Tibial artery (tissue), 4 donors: ENCODE measurements around the gene SESN3.

Experiments used
- DNase-seq, 2 donors: peaks; one replicate each; pipeline ENCODE4 v3.0.0-alpha.2; 2019
- H3K27ac ChIP-seq, 2 donors: fragments of 200-600 bp; sonication (generic) in 1 of 2; 1 replicate in 1 of 2; 2 replicates in 1 of 2; pipeline ENCODE4 v1.5.1; 2018 to 2019; ENCODE audit warnings: mild to moderate bottlenecking in 1 of 2
- H3K27me3 ChIP-seq, 2 donors: fragments of 200-600 bp; sonication (generic) in 1 of 2; one replicate each; pipeline versions ENCODE4 v1.5.1 to v1.6.0; 2016 to 2019
- H3K36me3 ChIP-seq, 3 donors: fragments of 200-600 bp; sonication (generic) in 2 of 3; one replicate each; pipeline ENCODE4 v1.5.1; 2016 to 2019; ENCODE audit warnings: mild to moderate bottlenecking in 2 of 3
- H3K4me1 ChIP-seq, 4 donors: fragments of 200-600 bp; sonication (generic) in 2 of 4; 1 replicate in 3 of 4; 2 replicates in 1 of 4; pipeline ENCODE4 v1.5.1; 2016 to 2019
- H3K4me3 ChIP-seq, 2 donors: fragments of 200-600 bp; sonication (generic) in 1 of 2; 1 replicate in 1 of 2; 2 replicates in 1 of 2; pipeline ENCODE4 v1.5.1; 2018 to 2019; ENCODE audit warnings: mild to moderate bottlenecking in 2 of 2
- H3K9me3 ChIP-seq, 3 donors: fragments of 200-600 bp; sonication (generic) in 1 of 3; one replicate each; pipeline ENCODE4 v1.5.1; 2016 to 2019
- intact Hi-C: fragments of 100-400 bp; cut with DNase I; formaldehyde crosslinking; loops from one replicate; pipeline ENCODE4 v1.15.0; 2023; ENCODE audit warnings: low total_unique reads
- TF ChIP-seq, protein P1 (sequence below), 2 experiments: fragments of 200-600 bp in 1 of 2; fragments of 450-650 bp in 1 of 2; IDR thresholded peaks; one replicate each; pipeline ENCODE4 v1.5.1; 2017 to 2019; ENCODE audit warnings: antibody characterized with exemption in 2 of 2, mild to moderate bottlenecking in 1 of 2, moderate library complexity in 1 of 2

SESN3 gene

DNA sequence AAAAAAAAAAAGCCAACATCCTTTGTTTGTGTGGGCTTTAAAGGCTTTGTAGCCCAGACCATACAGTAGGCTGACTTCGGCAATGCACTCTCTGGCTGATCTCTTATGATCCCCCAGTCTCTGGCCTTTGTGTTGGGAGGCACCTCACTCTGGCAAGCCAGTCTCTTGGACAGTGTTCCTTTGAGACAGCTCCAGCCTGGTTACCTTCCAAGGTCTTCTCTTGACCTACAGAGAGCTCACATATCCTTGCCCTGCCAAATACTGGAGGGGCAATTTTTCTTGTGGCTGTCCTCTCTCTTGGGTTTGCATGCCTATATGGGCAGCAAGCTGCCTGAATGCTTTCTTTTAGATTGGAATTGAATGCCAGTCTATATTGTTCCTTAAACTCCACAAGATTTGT lies 69.8 kb downstream of the SESN3 start:
- Histone ChIP-seq H3K36me3 (no peaks in the 10 kb centered on the region), H3K27me3 (no peaks in the 10 kb centered on the region), H3K4me3 (no peak overlapping the region), H3K4me1 (peaks cover 0 to 20% (median 16%) of the 10 kb centered on the region in 4 donors), H3K27ac (no peak overlapping the region), H3K9me3 (no peaks in the 10 kb centered on the region)
- TF ChIP-seq, protein P1, sequence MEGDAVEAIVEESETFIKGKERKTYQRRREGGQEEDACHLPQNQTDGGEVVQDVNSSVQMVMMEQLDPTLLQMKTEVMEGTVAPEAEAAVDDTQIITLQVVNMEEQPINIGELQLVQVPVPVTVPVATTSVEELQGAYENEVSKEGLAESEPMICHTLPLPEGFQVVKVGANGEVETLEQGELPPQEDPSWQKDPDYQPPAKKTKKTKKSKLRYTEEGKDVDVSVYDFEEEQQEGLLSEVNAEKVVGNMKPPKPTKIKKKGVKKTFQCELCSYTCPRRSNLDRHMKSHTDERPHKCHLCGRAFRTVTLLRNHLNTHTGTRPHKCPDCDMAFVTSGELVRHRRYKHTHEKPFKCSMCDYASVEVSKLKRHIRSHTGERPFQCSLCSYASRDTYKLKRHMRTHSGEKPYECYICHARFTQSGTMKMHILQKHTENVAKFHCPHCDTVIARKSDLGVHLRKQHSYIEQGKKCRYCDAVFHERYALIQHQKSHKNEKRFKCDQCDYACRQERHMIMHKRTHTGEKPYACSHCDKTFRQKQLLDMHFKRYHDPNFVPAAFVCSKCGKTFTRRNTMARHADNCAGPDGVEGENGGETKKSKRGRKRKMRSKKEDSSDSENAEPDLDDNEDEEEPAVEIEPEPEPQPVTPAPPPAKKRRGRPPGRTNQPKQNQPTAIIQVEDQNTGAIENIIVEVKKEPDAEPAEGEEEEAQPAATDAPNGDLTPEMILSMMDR (IDR thresholded peaks at IDR 0.05) = no peak
- DNase-seq = no peak
- intact Hi-C loops = no loop called here

DNA sequence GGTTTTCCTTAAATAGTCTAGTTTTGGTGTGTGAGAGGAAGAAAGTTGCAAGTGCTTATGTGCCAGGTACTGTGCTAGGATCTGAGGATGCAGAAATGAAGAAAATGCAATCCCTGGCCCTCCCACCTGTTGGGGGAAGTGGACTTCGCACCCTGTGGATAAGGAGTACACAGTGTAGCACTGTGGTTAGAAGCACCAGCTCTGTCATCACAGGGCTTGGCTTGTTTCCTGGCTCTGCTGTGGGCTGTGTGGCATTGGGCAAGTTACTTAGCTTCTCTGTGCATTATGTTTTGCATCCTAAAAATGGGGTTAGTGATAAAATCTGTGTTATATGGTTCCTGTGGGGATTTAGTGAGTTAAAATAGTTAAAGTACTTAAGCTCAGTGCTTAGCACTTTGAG lies 73.2 kb downstream of the SESN3 start:
- DNase-seq = no peak
- Histone ChIP-seq H3K4me3 (no peak overlapping the region), H3K9me3 (no peaks in the 10 kb centered on the region), H3K27ac (peak overlapping the region; percentile 33 to 74), H3K36me3 (no peaks in the 10 kb centered on the region), H3K4me1 (peaks cover 0 to 34% (median 23%) of the 10 kb centered on the region in 4 donors), H3K27me3 (no peaks in the 10 kb centered on the region)
- TF ChIP-seq, protein P1 (IDR thresholded peaks at IDR 0.05) = no peak
- intact Hi-C loops = no loop called here

DNA sequence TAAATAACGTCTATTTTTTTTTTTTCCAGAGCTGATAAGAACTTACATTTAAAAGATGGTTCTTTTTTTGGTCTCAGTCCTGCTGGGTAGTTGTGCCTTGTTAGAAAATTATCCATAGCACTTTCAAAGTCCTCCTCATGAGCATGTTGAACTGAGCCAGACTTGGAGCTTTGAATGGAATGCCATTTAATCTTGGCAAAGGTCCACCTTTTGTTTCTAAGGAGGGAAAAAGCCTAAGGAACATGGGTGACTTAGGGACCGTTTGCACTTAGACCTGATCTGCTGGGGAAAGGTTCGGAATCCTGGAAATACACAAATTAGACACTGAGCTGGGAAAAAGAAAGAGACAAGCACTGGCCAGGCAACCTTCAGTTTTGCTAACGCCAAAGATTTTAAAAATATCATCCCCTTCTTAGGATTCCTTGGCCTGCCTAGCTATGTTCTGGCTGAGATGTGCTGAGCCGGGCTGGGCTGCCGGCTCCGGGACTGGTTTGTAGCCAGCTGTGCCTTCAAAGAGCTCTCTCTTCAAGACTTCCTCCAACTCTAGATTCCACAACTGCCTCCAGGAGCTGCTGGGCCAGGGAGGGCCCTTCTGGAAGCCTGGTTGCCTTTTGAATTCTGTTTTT lies 74.0 kb downstream of the SESN3 start:
- TF ChIP-seq, protein P1 (IDR thresholded peaks at IDR 0.05) = no peak
- peak overlapping the region; percentile 14 to 17 for H3K4me3 ChIP-seq
- peak overlapping the region; percentile 33 to 74 for H3K27ac ChIP-seq
- peaks cover 0 to 40% (median 24%) of the 10 kb centered on the region in 4 donors for H3K4me1 ChIP-seq
- peak; percentile 49 to 82 for DNase-seq
- H3K36me3 ChIP-seq = no peaks in the 10 kb centered on the region
- no peaks in the 10 kb centered on the region for H3K27me3 ChIP-seq
- intact Hi-C loops = no loop called here
- no peaks in the 10 kb centered on the region for H3K9me3 ChIP-seq

DNA sequence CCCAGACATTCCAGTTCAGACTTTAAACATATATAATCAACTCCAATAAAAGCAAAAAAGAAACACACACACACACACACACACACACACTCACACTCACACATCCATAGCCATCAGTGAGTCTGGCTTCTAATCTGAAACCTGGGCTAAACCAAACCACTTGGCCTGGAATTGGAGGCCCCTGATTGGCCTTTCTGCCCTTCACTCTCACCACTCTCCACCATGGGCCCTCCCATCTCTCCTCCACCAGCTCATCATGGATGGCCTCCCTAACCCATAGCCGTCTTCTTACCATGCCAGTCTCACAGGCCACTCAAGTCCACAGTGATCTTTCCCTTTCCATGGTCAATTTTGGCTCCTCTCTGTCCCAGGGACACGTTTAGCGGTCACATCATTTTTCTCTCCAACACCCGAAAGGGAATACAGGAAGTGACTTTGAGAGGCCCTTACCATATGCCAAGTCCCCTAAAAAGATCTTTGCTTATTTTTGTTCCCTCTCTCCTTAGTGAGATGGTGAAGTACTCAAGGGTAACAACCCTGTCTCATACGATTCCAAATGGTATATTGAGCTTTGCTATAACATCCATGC lies 74.8 kb downstream of the SESN3 start:
- Histone ChIP-seq H3K9me3 (no peaks in the 10 kb centered on the region), H3K27me3 (no peaks in the 10 kb centered on the region), H3K27ac (peak overlapping the region; percentile 33 to 74), H3K4me1 (peaks cover 0 to 46% (median 27%) of the 10 kb centered on the region in 4 donors), H3K36me3 (no peaks in the 10 kb centered on the region), H3K4me3 (no peak overlapping the region)
- TF ChIP-seq, protein P1 (IDR thresholded peaks at IDR 0.05) = no peak
- intact Hi-C loops = no loop called here
- no peak for DNase-seq

DNA sequence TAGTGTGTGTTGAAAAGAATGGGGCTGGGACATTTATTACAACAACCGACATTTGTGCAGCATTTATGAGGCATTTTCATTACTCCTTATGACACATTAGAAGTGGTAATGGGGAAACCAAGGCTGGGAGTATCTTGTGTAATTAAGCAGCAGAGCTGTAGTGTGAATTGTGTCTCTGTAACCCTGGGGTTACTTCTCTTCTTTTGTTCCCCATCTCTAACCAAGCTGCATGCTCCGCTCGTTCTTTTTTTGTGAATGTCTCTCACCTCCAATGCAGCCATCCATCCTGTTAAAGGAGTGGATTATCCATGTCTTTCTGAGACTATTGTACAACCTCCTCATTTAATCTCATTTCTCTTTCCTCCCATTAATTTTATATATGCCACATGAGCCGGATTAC lies 75.6 kb downstream of the SESN3 start:
- H3K27me3 ChIP-seq = no peaks in the 10 kb centered on the region
- no peaks in the 10 kb centered on the region for H3K36me3 ChIP-seq
- no peak overlapping the region for H3K4me3 ChIP-seq
- H3K9me3 ChIP-seq = no peaks in the 10 kb centered on the region
- peaks cover 0 to 48% (median 27%) of the 10 kb centered on the region in 4 donors for H3K4me1 ChIP-seq
- peak overlapping the region in 1 of 2 donors; percentile 74 for H3K27ac ChIP-seq
- TF ChIP-seq, protein P1 (IDR thresholded peaks at IDR 0.05) = no peak
- intact Hi-C loops = loop anchor here (2.0 kb wide), 1 partner anchor 551 kb away; no protein-coding TSS in a partner anchor
- no peak for DNase-seq
